HCT116 (cell line): ENCODE measurements around the gene PODN. TPM values are rescaled to one million over a fixed set of nuclear protein-coding genes. Genes with fewer than 3 reads are reported as not detected.

Source experiments
- ATAC-seq: fragments of 200-7000 bp; cut with Tn5 transposase; 2 replicates; pipeline ENCODE4 v1.9.1; 2020; ENCODE audit warnings: mild to moderate bottlenecking, moderate library complexity
- BruUV-seq: library from RNA; stranded (reverse); fragments of 400-500 nt; replicated peaks from 2 replicates; lab custom pipeline; 2021; lab: Mats Ljungman, UMichigan
- CTCF ChIA-PET: fragments of 300-600 bp; sonication (Branson Sonifier 250); formaldehyde crosslinking; loops from one replicate; lab custom pipeline; 2021; ENCODE audit warnings: antibody characterized with exemption; lab: Charles Lee
- POLR2A ChIA-PET: fragments of 300-600, 350-600 bp; sonication (Branson Sonifier 250); formaldehyde crosslinking; loops from one replicate; lab custom pipeline; 2021; ENCODE audit warnings: antibody characterized with exemption; lab: Charles Lee
- RAD21 ChIA-PET, 2 experiments: fragments of 300-600 bp; sonication (Branson Sonifier 250); formaldehyde crosslinking; loops; one replicate each; lab custom pipeline; 2023; ENCODE audit warnings: low total read pairs in 2 of 2; ENCODE audit not compliant: uncharacterized antibody in 2 of 2, unreplicated experiment in 2 of 2, low non-redundant PET in 1 of 2; lab: Charles Lee
- DNase-seq: peaks from one replicate; pipeline ENCODE4 v3.0.0-alpha.2; 2010; ENCODE audit warnings: low read depth, low spot score
- H2AFZ ChIP-seq: fragments of 200-600 bp; shearing (Covaris generic), sonication (generic); 2 replicates; pipeline ENCODE4 v1.6.1; 2017; ENCODE audit warnings: low read depth, mixed run types, mixed read lengths, antibody characterized with exemption, low read length; ENCODE audit not compliant: poor library complexity, severe bottlenecking
- H3K27ac ChIP-seq: 2 replicates; pipeline ENCODE4 v1.5.1; 2012; ENCODE audit warnings: low read depth, low read length
- H3K27me3 ChIP-seq: fragments of 200-600 bp; sonication (generic); 2 replicates; pipeline ENCODE4 v1.6.1; 2016; ENCODE audit warnings: mixed run types, low read length, mixed read lengths; ENCODE audit not compliant: insufficient read depth
- H3K36me3 ChIP-seq, 2 experiments: fragments of 200-500 bp in 1 of 2; fragments of 200-600 bp in 1 of 2; sonication (Bioruptor generic) in 1 of 2; sonication (generic) in 1 of 2; 2 replicates each; pipeline versions ENCODE4 v1.5.1 to v1.6.1; 2014 to 2016; ENCODE audit warnings: low read length in 2 of 2, inconsistent platforms in 1 of 2, mixed read lengths in 1 of 2, mixed run types in 1 of 2; ENCODE audit not compliant: insufficient read depth in 2 of 2, control insufficient read depth in 1 of 2
- H3K4me1 ChIP-seq, 2 experiments: fragments of 200-600 bp in 1 of 2; sonication (generic) in 1 of 2; 2 replicates each; pipeline versions ENCODE4 v1.5.1 to v1.6.1; 2012 to 2017; ENCODE audit warnings: low read length in 2 of 2, inconsistent platforms in 1 of 2, mild to moderate bottlenecking in 1 of 2, mixed read lengths in 1 of 2, mixed run types in 1 of 2, moderate library complexity in 1 of 2; ENCODE audit not compliant: insufficient read depth in 2 of 2, control insufficient read depth in 1 of 2
- H3K4me2 ChIP-seq: fragments of 200-600 bp; sonication (generic); 2 replicates; pipeline ENCODE4 v1.6.1; 2017; ENCODE audit warnings: mixed run types, low read length, mixed read lengths
- H3K4me3 ChIP-seq, 2 experiments: fragments of 200-600 bp in 1 of 2; sonication (generic) in 1 of 2; replicated peaks in 1 of 2; 2 replicates each; pipeline ENCODE4 v1.5.1; 2011 to 2016; ENCODE audit warnings: low read length in 2 of 2, control low read depth in 1 of 2, low read depth in 1 of 2, mild to moderate bottlenecking in 1 of 2, mixed read lengths in 1 of 2, mixed run types in 1 of 2
- H3K79me2 ChIP-seq: fragments of 200-600 bp; sonication (generic); 2 replicates; pipeline ENCODE4 v1.6.1; 2017; ENCODE audit warnings: mild to moderate bottlenecking, mixed run types, low read length, moderate library complexity, mixed read lengths; ENCODE audit not compliant: insufficient read depth
- H3K9ac ChIP-seq: fragments of 200-600 bp; sonication (generic); 2 replicates; pipeline ENCODE4 v1.6.1; 2016; ENCODE audit warnings: low read length, mixed read lengths
- H3K9me2 ChIP-seq: fragments of 200-600 bp; sonication (generic), shearing (Covaris generic); 2 replicates; pipeline ENCODE4 v1.6.1; 2017; ENCODE audit warnings: mixed run types, mild to moderate bottlenecking, moderate library complexity; ENCODE audit not compliant: insufficient read depth
- H3K9me3 ChIP-seq, 2 experiments: fragments of 200-500 bp in 1 of 2; fragments of 200-600 bp in 1 of 2; sonication (Bioruptor generic) in 1 of 2; sonication (generic) in 1 of 2; 2 replicates each; pipeline ENCODE4 v1.6.1; 2014 to 2017; ENCODE audit warnings: low read length in 2 of 2, mixed read lengths in 2 of 2, inconsistent platforms in 1 of 2, low read depth in 1 of 2, mild to moderate bottlenecking in 1 of 2, mixed run types in 1 of 2, moderate library complexity in 1 of 2; ENCODE audit not compliant: control insufficient read depth in 1 of 2, insufficient read depth in 1 of 2
- H4K20me1 ChIP-seq: fragments of 200-600 bp; sonication (generic), shearing (Covaris generic); 2 replicates; pipeline ENCODE4 v1.6.1; 2017; ENCODE audit warnings: mixed run types, mild to moderate bottlenecking, moderate library complexity; ENCODE audit not compliant: insufficient read depth
- EGR1 ChIP-seq: IDR thresholded peaks from 2 replicates; pipeline ENCODE4 v1.6.1; 2012; ENCODE audit warnings: low read depth
- EZH2phosphoT487 ChIP-seq: fragments of 200-600 bp; IDR thresholded peaks from 2 replicates; pipeline ENCODE4 v1.6.1; 2018; ENCODE audit warnings: antibody characterized with exemption, borderline replicate concordance
- JUND ChIP-seq: IDR thresholded peaks from 2 replicates; pipeline ENCODE4 v1.6.1; 2012
- POLR2A ChIP-seq: IDR thresholded peaks from 2 replicates; pipeline ENCODE4 v1.7.0; 2011; ENCODE audit warnings: borderline replicate concordance; ENCODE audit not compliant: insufficient read depth, insufficient read length; ENCODE audit errors: extremely low read depth
- REST ChIP-seq: IDR thresholded peaks from 2 replicates; pipeline ENCODE4 v1.6.1; 2012; ENCODE audit warnings: low read depth
- SIN3A ChIP-seq: IDR thresholded peaks from 2 replicates; pipeline ENCODE4 v1.6.1; 2012; ENCODE audit warnings: low read depth
- YY1 ChIP-seq: IDR thresholded peaks from 2 replicates; pipeline ENCODE4 v1.6.1; 2011; ENCODE audit warnings: low read length, low read depth, moderate library complexity, mild to moderate bottlenecking; ENCODE audit not compliant: insufficient replicate concordance; ENCODE audit errors: extremely low read depth
- intact Hi-C: fragments of 100-400 bp; cut with micrococcal nuclease; formaldehyde crosslinking; loops from 2 replicates; pipeline ENCODE4 v1.10.0; 2022
- total RNA-seq: library from RNA; stranded (reverse); gene quantifications from one replicate; pipeline ENCODE4 v1.2.1, GENCODE V29; 2021; ENCODE audit not compliant: unreplicated experiment
- TF ChIP-seq, protein P1 (sequence below), 3 experiments: fragments of 200-600 bp in 1 of 3; sonication (generic) in 1 of 3; IDR thresholded peaks in 2 of 3; conservative IDR thresholded peaks in 1 of 3; 2 replicates each; pipeline ENCODE4 v1.5.1; 2012 to 2017; ENCODE audit warnings: low read depth in 2 of 3, low read length in 2 of 3, antibody characterized with exemption in 1 of 3, borderline replicate concordance in 1 of 3, control low read depth in 1 of 3, mild to moderate bottlenecking in 1 of 3, mixed read lengths in 1 of 3, mixed run types in 1 of 3, moderate library complexity in 1 of 3; ENCODE audit not compliant: insufficient read depth in 1 of 3
- TF ChIP-seq, protein P2 (sequence below): IDR thresholded peaks from 2 replicates; pipeline ENCODE4 v1.6.1; 2012
- TF ChIP-seq, protein P3 (sequence below): IDR thresholded peaks from 2 replicates; pipeline ENCODE4 v1.6.1; 2011; ENCODE audit warnings: mild to moderate bottlenecking, low read length, moderate library complexity; ENCODE audit not compliant: insufficient replicate concordance; ENCODE audit errors: extremely low read depth

PODN gene
- total RNA-seq, 1 experiment from 2014 or later = 0.22 TPM

DNA sequence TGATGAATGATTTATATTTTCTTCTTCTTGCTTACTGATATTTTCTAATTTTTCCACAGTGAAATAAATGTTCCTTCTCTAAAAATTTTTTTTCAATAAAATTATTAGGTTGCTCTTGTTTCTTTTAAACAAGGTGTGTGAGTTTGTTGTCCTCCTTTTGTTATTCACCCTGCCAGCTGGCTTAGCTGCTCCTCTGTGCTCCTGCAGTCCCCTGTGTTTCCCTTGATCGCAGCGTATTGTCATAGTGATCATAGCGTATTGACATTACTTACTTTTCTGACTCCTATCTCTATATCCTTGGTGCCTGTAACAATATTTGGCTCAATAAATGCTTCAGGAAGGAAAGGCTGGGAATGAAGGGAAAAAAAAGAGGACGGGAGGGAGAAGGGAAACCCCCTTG, 24.9 kb upstream of the PODN start:
- Histone ChIP-seq H3K4me1 (no peaks in the 10 kb centered on the region), H3K27ac (no peak overlapping the region), H3K9me3 (no peaks in the 10 kb centered on the region), H3K9me2 (no peaks in the 10 kb centered on the region), H3K9ac (no peak overlapping the region), H3K79me2 (no peaks in the 10 kb centered on the region), H3K4me3 (no peak overlapping the region), H3K27me3 (no peaks in the 10 kb centered on the region), H2AFZ (no peak overlapping the region), H3K4me2 (no peak overlapping the region), H4K20me1 (no peaks in the 10 kb centered on the region), H3K36me3 (no peaks in the 10 kb centered on the region)
- no TSS peak for BruUV-seq
- intact Hi-C loops = no loop called here
- ChIA-PET POLR2A (no interaction called here), CTCF (no interaction called here), RAD21 (no interaction called here)
- DNase-seq = no peak
- TF ChIP-seq SIN3A (no peak), YY1 (no peak), REST (no peak), EZH2phosphoT487 (no peak), EGR1 (no peak), POLR2A (no peak), JUND (no peak)
- TF ChIP-seq, protein P1, sequence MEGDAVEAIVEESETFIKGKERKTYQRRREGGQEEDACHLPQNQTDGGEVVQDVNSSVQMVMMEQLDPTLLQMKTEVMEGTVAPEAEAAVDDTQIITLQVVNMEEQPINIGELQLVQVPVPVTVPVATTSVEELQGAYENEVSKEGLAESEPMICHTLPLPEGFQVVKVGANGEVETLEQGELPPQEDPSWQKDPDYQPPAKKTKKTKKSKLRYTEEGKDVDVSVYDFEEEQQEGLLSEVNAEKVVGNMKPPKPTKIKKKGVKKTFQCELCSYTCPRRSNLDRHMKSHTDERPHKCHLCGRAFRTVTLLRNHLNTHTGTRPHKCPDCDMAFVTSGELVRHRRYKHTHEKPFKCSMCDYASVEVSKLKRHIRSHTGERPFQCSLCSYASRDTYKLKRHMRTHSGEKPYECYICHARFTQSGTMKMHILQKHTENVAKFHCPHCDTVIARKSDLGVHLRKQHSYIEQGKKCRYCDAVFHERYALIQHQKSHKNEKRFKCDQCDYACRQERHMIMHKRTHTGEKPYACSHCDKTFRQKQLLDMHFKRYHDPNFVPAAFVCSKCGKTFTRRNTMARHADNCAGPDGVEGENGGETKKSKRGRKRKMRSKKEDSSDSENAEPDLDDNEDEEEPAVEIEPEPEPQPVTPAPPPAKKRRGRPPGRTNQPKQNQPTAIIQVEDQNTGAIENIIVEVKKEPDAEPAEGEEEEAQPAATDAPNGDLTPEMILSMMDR (IDR thresholded peaks at IDR 0.05 in 2 of 3, conservative IDR thresholded peaks at IDR 0.05 in 1 of 3; ENCODE audit: borderline replicate concordance in 1 of 3, insufficient read depth in 1 of 3, low read depth in 2 of 3, low read length in 2 of 3) = no peak
- TF ChIP-seq, protein P2, sequence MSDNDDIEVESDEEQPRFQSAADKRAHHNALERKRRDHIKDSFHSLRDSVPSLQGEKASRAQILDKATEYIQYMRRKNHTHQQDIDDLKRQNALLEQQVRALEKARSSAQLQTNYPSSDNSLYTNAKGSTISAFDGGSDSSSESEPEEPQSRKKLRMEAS = no peak
- TF ChIP-seq, protein P3, sequence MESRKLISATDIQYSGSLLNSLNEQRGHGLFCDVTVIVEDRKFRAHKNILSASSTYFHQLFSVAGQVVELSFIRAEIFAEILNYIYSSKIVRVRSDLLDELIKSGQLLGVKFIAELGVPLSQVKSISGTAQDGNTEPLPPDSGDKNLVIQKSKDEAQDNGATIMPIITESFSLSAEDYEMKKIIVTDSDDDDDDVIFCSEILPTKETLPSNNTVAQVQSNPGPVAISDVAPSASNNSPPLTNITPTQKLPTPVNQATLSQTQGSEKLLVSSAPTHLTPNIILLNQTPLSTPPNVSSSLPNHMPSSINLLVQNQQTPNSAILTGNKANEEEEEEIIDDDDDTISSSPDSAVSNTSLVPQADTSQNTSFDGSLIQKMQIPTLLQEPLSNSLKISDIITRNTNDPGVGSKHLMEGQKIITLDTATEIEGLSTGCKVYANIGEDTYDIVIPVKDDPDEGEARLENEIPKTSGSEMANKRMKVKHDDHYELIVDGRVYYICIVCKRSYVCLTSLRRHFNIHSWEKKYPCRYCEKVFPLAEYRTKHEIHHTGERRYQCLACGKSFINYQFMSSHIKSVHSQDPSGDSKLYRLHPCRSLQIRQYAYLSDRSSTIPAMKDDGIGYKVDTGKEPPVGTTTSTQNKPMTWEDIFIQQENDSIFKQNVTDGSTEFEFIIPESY = no peak
- no peak for ATAC-seq
